SK-N-SH (cell line): ENCODE results near the gene CAND1.

Experiments used
- CTCF ChIP-seq: fragments of 200-600 bp; sonication (generic); IDR thresholded peaks from 2 replicates; pipeline ENCODE4 v1.6.1; 2017; ENCODE audit warnings: antibody characterized with exemption, mild to moderate bottlenecking, moderate library complexity
- EP300 ChIP-seq, 2 experiments: IDR thresholded peaks; 2 replicates each; pipeline versions ENCODE4 v1.4.0 to v1.6.1; 2012; ENCODE audit warnings: borderline replicate concordance in 1 of 2, low read depth in 1 of 2, low read length in 1 of 2
- FOSL2 ChIP-seq: IDR thresholded peaks from 2 replicates; pipeline ENCODE4 v1.4.0; 2012; ENCODE audit warnings: low read depth, mild to moderate bottlenecking, moderate library complexity, borderline replicate concordance
- FOXJ3 ChIP-seq: sonication (generic); formaldehyde crosslinking; IDR thresholded peaks from 2 replicates; pipeline ENCODE4 v1.5.1; 2020; ENCODE audit warnings: mild to moderate bottlenecking, missing genetic modification reagents
- POLR2AphosphoS5 ChIP-seq: IDR thresholded peaks from 2 replicates; pipeline ENCODE4 v1.6.1; 2012; ENCODE audit warnings: low read depth, low read length
- RAD21 ChIP-seq: IDR thresholded peaks from 2 replicates; pipeline ENCODE4 v1.6.1; 2012; ENCODE audit warnings: mild to moderate bottlenecking, low read length
- REST ChIP-seq: IDR thresholded peaks from 2 replicates; pipeline ENCODE4 v1.6.1; 2012; ENCODE audit warnings: mild to moderate bottlenecking, low read depth, low read length, moderate library complexity
- TCF12 ChIP-seq: IDR thresholded peaks from 2 replicates; pipeline ENCODE4 v1.4.0; 2012
- USF2 ChIP-seq: fragments of 150-350 bp; IDR thresholded peaks from 2 replicates; pipeline ENCODE4 v1.6.1; 2017; ENCODE audit warnings: antibody characterized with exemption, low read length, low read depth, borderline replicate concordance
- ZBTB33 ChIP-seq: IDR thresholded peaks from 2 replicates; pipeline ENCODE4 v1.4.0; 2012; ENCODE audit warnings: low read depth, borderline replicate concordance

- TF ChIP-seq CTCF (no peak), EP300 (IDR thresholded peaks at IDR 0.05; ENCODE audit: borderline replicate concordance in 1 of 2, low read depth in 1 of 2, low read length in 1 of 2) (no peak), POLR2AphosphoS5 (no peak), FOXJ3 (CRISPR knock-in tag) (no peak), FOSL2 (no peak), TCF12 (no peak), ZBTB33 (no peak), USF2 (no peak), REST (no peak), RAD21 (no peak)
Observed at GRCh38 chr12:67365131-67365530, 96.0 kb downstream of the CAND1 start.
